Measurements from ENCODE around the gene NDUFA3.

- TF ChIP-seq CTCF (IDR thresholded peaks at IDR 0.05; ENCODE audit: low read length) (no peak), EZH2 (optimal IDR thresholded peaks at IDR 0.05; ENCODE audit: low read depth, low read length) (no peak), EZH2phosphoT487 (IDR thresholded peaks at IDR 0.05; ENCODE audit: low read length) (no peak)
Measured at GRCh38 chr19:54149021-54149812, 46.6 kb downstream of the NDUFA3 start.

Data from MM.1S (cell line).